Lower leg skin (tissue), 4 donors: ENCODE data around the gene HM13. TPM values are rescaled to one million over a fixed set of nuclear protein-coding genes. Genes with fewer than 3 reads are reported as not detected.

Experiments used
- DNase-seq, 2 donors: peaks; one replicate each; pipeline ENCODE4 v3.0.0-alpha.2; 2019; ENCODE audit warnings: low spot score in 2 of 2
- H3K4me3 ChIP-seq: fragments of 200-600 bp; sonication (generic); 2 replicates; pipeline ENCODE4 v1.5.1; 2017; ENCODE audit warnings: mild to moderate bottlenecking, low read depth; ENCODE audit not compliant: poor library complexity, severe bottlenecking
- CTCF ChIP-seq, 3 donors: fragments of 450-650 bp; IDR thresholded peaks; one replicate each; pipeline ENCODE4 v1.5.1; 2016; ENCODE audit warnings: antibody characterized with exemption in 3 of 3, mild to moderate bottlenecking in 3 of 3, moderate library complexity in 2 of 3
- POLR2A ChIP-seq, 2 donors: fragments of 450-650 bp; IDR thresholded peaks; one replicate each; pipeline ENCODE4 v1.6.1; 2016 to 2017; ENCODE audit warnings: antibody characterized with exemption in 2 of 2, mild to moderate bottlenecking in 1 of 2, moderate library complexity in 1 of 2
- WGBS, 2 donors: methylation state at CpG; one replicate each; pipeline ENCODE4 v1.1.5; 2018; 5-methylcytosine and 5-hydroxymethylcytosine counted together
- intact Hi-C: fragments of 100-400 bp; cut with DNase I; formaldehyde crosslinking; loops from one replicate; pipeline ENCODE4 v1.15.0; 2023; ENCODE audit warnings: low total_unique reads
- total RNA-seq, 4 donors: library from RNA; depleted of rRNA; stranded (reverse); fragments of >200 nt; gene quantifications; one replicate each; pipeline ENCODE4 v1.1.0, GENCODE V29; 2016

The HM13 gene
- total RNA-seq, 4 donors from 2014 or later = 35.0 to 51.9 (median 44.2) TPM

GRCh38 chr20:31565699-31566318 lies 51.6 kb downstream of the HM13 start:
- TF ChIP-seq CTCF (IDR thresholded peaks at IDR 0.05) (no peak), POLR2A (IDR thresholded peaks at IDR 0.05) (no peak)
- no peak for DNase-seq
- intact Hi-C loops = no loop called here
- no peak overlapping the region for H3K4me3 ChIP-seq
- WGBS, 2 donors = 83 to 93% methylated on average over 6 of the region's 6 CpGs

GRCh38 chr20:31566319-31566657 lies 52.0 kb downstream of the HM13 start:
- no peak overlapping the region for H3K4me3 ChIP-seq
- no peak for TF ChIP-seq POLR2A (IDR thresholded peaks at IDR 0.05)
- no peak for TF ChIP-seq CTCF (IDR thresholded peaks at IDR 0.05)
- intact Hi-C loops = no loop called here
- DNase-seq = no peak
- 50 to 67% methylated on average over 1 of the region's 1 CpG for WGBS, 2 donors

- DNase-seq = no peak
- no peak for TF ChIP-seq CTCF (IDR thresholded peaks at IDR 0.05)
- no peak for TF ChIP-seq POLR2A (IDR thresholded peaks at IDR 0.05)
- 59 to 62% methylated on average over 14 of the region's 14 CpGs for WGBS, 2 donors
- intact Hi-C loops = no loop called here
- no peak overlapping the region for H3K4me3 ChIP-seq
Observed at GRCh38 chr20:31566658-31567379, 52.6 kb downstream of the HM13 start.

GRCh38 chr20:31567380-31567720 lies 53.1 kb downstream of the HM13 start:
- no peak for TF ChIP-seq CTCF (IDR thresholded peaks at IDR 0.05)
- TF ChIP-seq POLR2A (IDR thresholded peaks at IDR 0.05) = no peak
- no peak overlapping the region for H3K4me3 ChIP-seq
- intact Hi-C loops = no loop called here

GRCh38 chr20:31568041-31568731 lies 53.9 kb downstream of the HM13 start:
- no peak overlapping the region for H3K4me3 ChIP-seq
- intact Hi-C loops = no loop called here
- DNase-seq = no peak
- no peak for TF ChIP-seq POLR2A (IDR thresholded peaks at IDR 0.05)
- no peak for TF ChIP-seq CTCF (IDR thresholded peaks at IDR 0.05)
- WGBS, 2 donors = 65 to 71% methylated on average over 20 to 21 of the region's 21 CpGs

More at GRCh38 chr20:31567380-31567720, 53.1 kb downstream of the HM13 start:
- DNase-seq = no peak
